Glomerular endothelial cell (primary cell): ENCODE measurements around the gene FAM241B. TPM values are rescaled to one million over a fixed set of nuclear protein-coding genes. Genes with fewer than 3 reads are reported as not detected.

Experiments
- DNase-seq: peaks from one replicate; pipeline ENCODE4 v3.0.0-alpha.2; 2011; ENCODE audit warnings: low read depth, low spot score; ENCODE audit errors: extremely low read depth
- total RNA-seq: library from RNA; depleted of rRNA; stranded (reverse); fragments of >200 nt; gene quantifications from 2 replicates; pipeline ENCODE4 v1.2.3, GENCODE V29; 2015

FAM241B gene
- total RNA-seq, 1 donor from 2014 or later: 1.8 TPM

DNA sequence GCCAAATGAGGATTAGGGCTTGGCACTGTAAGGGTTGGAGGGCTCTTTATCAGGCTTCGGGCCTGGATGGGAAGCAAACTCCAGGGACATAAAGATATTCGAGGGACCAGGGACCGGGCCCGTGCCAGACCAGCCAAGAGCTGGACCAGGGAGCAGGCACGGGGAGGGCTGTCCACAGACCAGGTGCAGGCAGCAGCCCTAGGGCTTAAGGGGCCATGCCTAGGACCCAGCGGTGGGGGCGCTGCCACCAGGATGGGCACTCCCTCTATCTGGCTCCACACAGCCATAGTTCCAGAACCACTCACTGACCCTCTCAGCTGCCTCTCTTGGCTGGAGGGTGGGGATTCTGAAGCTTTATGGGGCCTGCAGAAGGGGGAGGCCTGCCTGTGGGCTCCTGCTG lies 32.9 kb downstream of the FAM241B start:
- DNase-seq: no peak

DNA sequence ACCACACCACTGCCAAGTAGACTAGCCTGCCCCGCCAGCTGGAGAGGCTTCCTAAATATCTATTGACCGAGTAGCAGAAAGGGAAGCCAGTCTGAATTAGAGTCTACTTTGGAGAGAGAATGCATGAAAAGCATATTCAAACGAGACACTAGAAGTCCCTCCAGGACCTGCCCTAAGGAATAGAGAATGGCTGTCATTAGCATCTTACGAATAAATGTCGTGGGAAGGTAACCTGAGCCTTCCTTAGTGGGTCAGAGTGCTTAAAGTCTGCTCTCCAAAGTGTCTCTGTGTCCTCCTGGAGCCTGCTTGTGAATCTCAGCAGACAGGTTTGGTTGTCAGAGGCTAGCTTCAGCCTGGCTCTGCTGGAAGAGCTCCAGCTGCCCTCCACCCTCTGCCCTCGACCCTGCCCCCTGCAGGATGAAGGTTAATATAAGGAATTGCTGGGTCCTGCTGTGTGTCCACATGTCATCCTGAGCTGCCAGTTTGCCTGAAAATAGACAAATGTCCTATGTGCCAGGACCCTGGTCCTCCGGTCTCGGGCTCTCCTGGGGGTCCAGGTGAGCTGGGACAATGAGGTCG lies 33.4 kb downstream of the FAM241B start:
- DNase-seq: no peak

DNA sequence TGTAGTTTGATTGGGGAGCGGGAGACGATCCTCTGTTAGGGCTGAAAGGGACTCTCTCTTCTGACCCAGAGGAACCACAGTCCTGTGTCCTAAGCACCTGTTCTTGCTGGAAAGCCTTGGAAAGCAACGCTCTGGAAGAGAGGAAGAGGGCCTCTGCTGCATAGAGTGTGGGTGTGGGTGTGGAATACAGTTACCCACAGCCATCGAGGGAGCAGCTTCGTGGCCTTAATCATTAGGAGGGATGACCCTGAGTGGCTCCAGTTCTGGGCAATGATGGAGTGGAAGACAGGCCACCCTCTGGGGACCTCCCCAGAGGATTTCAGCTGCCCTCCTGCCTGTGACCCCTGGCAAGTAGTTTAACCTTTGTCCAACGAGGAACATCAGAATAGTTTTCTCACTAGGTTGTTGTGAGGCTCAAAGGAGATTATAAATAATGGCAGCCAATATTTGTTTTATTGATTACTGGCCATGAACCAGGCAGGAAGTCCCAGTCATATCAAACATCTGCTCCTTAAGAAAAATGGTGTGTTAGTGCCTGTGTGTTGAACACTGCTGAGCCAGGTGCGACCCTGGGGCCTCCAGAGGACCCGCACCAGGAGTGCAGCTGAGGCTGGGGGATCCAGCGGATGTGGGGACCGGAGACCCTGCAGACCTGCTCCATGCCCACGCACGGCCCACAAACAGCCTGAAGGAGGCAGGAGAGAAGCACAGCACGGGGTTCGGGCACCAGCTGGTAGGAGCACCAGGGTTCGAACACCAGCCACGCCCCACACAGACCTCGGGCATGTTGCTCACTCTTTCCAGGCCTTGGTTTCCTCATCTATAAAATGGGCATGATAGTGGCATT lies 35.6 kb downstream of the FAM241B start:
- no peak for DNase-seq

DNA sequence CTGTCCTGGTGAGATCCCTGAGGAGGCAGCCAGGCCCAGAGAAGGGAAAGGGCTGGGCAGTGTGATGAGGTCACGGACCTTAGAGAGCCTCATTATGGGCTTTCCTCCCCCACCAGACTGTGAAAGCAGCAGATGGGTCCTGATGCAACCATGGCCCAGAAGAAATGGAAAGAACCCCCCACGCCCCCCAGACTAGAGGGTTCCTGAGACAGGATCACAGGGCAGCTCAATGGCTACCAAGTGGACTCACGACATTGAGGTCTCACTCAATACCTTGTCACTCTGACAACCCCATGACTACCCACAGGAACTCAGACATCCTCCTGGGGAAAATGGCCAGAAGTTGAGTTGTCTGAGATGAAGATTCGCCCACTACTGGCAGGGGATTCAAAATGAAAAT lies 36.7 kb downstream of the FAM241B start:
- no peak for DNase-seq

DNA sequence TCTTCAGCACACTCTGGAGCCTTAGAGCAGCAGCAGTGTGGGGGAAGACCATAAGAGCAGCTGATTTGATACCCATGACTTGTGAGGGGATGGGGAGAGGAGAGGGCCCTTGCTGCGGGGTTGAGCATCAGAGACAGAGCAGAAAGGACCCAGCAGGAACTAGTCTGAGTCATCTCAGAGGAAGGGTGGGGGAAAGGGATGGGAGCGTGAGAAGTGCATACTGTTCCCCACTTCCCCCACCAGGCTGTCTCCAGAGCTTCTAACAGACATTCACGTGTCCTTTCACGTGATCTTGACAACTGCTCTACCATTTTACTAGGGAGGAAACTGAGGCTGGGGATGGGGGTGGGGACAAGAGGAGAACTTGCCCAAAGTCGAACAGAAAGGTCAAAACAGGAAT lies 38.7 kb downstream of the FAM241B start:
- DNase-seq: no peak

DNA sequence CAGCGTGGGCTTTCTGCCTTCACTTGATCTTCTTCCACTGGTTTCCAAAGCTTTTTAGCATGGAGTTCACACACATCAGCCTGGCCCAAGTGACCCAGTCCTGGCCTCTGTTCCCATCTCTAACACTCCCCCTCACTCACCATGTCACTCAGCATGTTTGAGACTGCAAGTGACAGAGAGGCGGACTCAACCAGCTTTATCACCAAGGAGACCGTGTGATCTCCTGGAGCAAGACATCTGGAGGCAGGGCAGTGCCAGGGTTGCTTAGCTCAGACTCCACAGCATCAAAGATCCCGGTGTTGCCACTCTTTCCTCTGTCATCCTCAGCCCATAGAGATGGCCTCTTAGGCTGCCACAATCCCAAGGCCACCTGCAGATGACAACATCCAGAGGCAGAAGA lies 39.4 kb downstream of the FAM241B start:
- DNase-seq: no peak

DNA sequence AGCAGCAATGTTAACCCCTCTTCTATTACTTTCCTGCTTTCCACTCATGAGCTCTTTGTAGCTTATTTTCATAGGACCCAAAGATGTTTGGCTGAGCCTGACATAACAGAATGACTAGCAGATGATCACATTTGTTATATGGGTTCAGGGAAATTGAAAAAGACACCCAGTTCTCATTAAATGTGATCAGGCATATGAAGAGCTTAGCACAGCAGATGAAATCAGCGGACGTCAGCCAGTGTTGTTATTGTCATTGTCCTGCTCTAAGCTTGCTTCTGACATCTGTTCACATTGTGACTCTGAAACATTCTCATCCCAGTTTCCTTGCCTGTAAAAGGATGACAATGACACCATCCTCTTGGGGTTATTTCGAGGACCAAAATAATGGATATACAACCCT lies 43.5 kb downstream of the FAM241B start:
- DNase-seq: no peak

DNA sequence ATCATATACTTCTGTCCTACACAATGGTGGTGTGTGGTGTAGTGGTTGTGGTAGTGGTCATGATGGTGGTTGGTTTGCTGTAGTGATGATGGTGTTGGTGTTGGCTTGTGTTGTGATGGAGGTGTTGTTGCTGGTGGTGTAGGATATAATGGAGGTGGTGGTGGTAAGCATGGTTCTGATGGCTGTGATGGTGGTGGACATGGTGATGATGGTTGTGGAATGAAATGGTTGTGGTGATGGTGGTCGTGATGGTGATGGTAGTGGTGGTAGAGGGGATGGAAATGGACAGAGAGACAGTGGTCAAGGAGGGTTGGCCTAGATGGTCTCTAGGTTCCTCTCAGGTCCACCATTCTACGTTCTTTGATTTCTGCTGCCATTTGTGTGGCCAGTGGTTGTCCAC lies 44.7 kb downstream of the FAM241B start:
- DNase-seq: no peak

DNA sequence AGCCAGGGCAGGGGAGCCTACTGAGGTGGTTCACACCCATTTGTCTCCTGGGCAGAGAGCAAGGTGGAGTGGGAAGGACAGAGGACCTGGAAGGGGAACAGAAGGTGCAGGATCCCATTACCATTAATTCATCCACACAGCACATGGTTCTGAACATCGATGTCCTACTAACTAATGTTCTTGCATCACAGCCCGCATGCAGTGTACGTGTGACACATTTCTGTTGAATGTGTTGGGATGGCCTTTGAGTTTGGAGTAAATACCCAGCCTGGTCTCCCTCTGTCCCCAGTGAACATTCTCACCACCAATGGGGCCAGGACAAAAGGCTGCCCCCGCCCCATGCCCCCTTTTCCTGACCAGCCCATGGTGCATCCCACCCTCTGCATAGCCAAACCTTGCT lies 46.3 kb downstream of the FAM241B start:
- no peak for DNase-seq

DNA sequence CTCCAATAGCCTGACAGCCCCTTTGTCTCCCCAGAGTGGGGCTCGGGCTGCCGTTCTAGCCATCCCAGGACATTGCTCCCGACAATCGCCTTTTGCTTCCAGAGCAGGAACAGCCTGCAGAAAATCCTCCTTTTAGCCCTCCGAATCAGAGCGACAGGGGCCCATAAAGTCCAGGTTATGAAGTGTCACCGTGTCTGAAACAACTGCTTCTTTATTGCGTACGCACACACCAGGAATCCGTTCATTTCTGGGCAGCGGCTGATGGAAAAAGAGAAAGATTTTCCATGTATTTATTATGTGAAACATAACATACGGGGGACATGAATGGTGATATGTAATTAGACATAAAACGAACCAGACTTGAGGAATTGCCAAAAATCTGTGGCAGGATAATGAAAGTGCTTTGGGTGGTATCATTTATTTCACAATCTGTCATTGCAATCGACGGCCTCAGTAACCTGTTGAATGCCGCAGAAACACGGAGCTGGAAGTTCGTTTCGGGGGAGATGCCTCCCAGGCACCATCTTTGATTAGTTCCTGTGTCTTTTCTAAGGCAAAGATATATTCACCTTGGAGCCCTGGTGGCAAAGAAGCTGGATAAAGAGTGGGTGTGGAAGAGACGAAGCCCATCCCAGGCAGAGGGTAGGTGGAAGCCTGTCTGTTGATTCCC lies 48.1 kb downstream of the FAM241B start:
- no peak for DNase-seq

DNA sequence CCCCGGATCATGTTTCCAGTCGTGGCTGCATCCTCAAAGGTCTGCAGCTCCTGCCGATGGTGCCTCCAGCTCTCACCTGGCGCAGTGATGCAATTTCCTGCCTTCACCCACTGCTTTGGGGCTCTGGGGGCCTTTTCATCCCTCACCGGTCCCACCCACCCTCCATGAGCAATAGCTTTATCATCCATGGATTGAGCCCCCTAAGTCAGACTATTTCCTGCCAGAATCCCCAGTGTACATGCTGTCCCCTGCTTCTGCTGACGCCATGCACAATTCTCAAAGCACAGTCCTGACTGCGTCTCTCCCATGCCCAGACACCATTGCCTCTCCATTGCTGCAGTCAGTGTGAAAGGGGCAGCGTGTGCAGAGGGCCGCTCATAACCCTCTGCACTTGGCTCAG lies 49.7 kb downstream of the FAM241B start:
- DNase-seq: no peak

DNA sequence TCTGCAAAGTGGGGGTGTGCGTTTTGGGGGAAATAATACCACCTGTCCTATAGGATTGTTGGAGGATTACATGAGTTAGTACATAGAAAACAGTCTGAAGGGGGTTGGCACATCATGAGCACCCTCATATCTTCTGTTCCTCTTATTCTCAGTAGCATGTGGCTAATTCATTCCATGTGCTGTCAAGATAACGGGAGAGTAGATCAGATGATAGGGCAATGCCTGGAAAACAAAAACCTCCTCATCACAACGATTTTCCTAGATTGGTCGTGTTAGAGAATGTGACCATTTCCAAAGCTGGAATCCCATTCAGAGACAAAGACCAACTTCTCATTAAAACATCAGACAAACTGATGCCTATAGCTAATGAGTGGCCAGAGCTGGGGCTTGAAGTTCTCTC lies 50.6 kb downstream of the FAM241B start:
- DNase-seq: no peak

DNA sequence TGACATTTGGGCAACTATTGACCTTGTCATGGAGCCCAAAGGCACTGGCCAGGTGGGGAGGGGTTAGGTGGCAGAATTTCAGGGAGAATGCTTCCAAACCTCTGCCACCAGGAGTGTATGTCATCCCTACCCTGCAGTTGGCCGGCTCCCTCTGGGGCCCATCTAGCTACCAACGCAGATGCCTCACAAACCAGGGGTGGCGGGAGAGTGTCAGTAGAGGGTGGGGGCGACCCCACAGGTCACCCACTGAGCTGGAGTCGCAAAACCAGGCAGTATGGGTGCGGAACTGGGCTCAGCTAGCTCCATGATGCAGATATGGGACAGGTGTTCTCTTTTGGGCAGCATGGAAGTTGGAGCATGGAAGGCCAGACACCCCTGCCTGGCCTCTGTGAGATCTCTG lies 51.4 kb downstream of the FAM241B start:
- DNase-seq: no peak

DNA sequence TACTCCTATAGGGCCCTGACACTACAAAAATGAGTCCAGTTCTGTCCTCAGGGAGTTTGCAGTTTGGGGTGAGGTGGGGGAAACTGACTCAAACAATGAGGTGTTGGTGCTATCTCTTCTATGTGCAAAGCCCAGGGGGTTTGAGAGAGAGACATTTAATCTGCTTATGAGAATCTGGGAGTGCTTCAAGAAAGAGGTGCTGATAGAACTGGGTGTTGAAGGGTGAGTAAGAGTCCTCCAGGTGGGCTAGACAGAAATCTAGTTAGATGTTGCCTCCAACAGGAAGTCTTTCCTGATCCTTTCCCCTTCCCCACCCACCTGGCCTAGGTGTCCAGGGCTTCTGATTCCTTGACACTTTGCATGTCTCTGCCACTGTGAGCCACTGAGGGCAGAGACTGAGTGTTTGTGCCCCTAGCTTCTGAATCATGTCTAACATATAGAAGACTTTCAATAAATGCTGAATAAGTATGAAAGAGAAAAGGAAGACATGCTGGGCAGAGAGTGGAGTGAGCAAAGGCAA lies 53.0 kb downstream of the FAM241B start:
- no peak for DNase-seq

Other genes starting within 250 kb of the FAM241B start
- gene TACR2, start 213.3 kb upstream of the FAM241B start, total RNA-seq: 0.58 TPM in 1 of 2 replicates, not detected in the other
- gene TSPAN15, start 178.8 kb upstream of the FAM241B start, total RNA-seq: 189 and 426 TPM in 2 replicates
- gene NEUROG3, start 56.8 kb upstream of the FAM241B start, total RNA-seq: not detected in 2 replicates
- gene COL13A1, start 171.7 kb downstream of the FAM241B start, total RNA-seq: 20.1 and 38.7 TPM in 2 replicates